OCI-LY7 (cell line): ENCODE measurements around the gene FNDC3B. TPM values are rescaled to one million over a fixed set of nuclear protein-coding genes. Genes with fewer than 3 reads are reported as not detected.

Source experiments
- BruUV-seq: library from RNA; stranded (reverse); fragments of 400-500 nt; replicated peaks from 2 replicates; lab custom pipeline; 2021; lab: Mats Ljungman, UMichigan
- CTCF ChIA-PET: fragments of 300-600 bp; sonication (Branson Sonifier 250); formaldehyde crosslinking; loops from one replicate; lab custom pipeline; 2022; ENCODE audit warnings: antibody characterized with exemption; ENCODE audit not compliant: unreplicated experiment; lab: Charles Lee
- POLR2A ChIA-PET: fragments of 300-600 bp; sonication (Branson Sonifier 250); formaldehyde crosslinking; loops from one replicate; lab custom pipeline; 2022; ENCODE audit warnings: antibody characterized with exemption; lab: Charles Lee
- DNase-seq: peaks from one replicate; pipeline ENCODE4 v3.0.0-alpha.2; 2015; ENCODE audit warnings: low spot score
- H2AFZ ChIP-seq: fragments of 200-600 bp; sonication (generic), shearing (Covaris generic); 2 replicates; pipeline ENCODE4 v1.6.1; 2014; ENCODE audit warnings: mild to moderate bottlenecking, antibody characterized with exemption, low read length, moderate library complexity
- H3K27ac ChIP-seq: fragments of 200-600 bp; sonication (generic); 2 replicates; pipeline ENCODE4 v1.5.1; 2014; ENCODE audit warnings: mixed run types, low read depth, mild to moderate bottlenecking, moderate library complexity, low read length, inconsistent platforms; ENCODE audit not compliant: poor library complexity, severe bottlenecking
- H3K36me3 ChIP-seq: fragments of 200-600 bp; sonication (generic); 2 replicates; pipeline ENCODE4 v1.6.1; 2014; ENCODE audit warnings: mild to moderate bottlenecking, antibody characterized with exemption, low read length, moderate library complexity, mixed read lengths; ENCODE audit not compliant: insufficient read depth
- H3K4me1 ChIP-seq: fragments of 200-600 bp; sonication (generic); 2 replicates; pipeline ENCODE4 v1.5.1; 2014; ENCODE audit warnings: mild to moderate bottlenecking, low read length; ENCODE audit not compliant: insufficient read depth, poor library complexity, severe bottlenecking
- H3K4me2 ChIP-seq: fragments of 200-600 bp; sonication (generic); 2 replicates; pipeline ENCODE4 v1.6.1; 2014; ENCODE audit warnings: mild to moderate bottlenecking, low read length
- H3K4me3 ChIP-seq: fragments of 200-600 bp; sonication (generic); 2 replicates; pipeline ENCODE4 v1.5.1; 2014; ENCODE audit warnings: mild to moderate bottlenecking, low read depth, low read length; ENCODE audit not compliant: poor library complexity, severe bottlenecking
- H3K79me2 ChIP-seq: fragments of 200-600 bp; sonication (generic); 2 replicates; pipeline ENCODE4 v1.6.1; 2016; ENCODE audit warnings: low read depth, mild to moderate bottlenecking, low read length, moderate library complexity, mixed read lengths; ENCODE audit not compliant: insufficient read depth
- H3K9me2 ChIP-seq: fragments of 200-600 bp; sonication (generic); 2 replicates; pipeline ENCODE4 v1.6.1; 2016; ENCODE audit warnings: mild to moderate bottlenecking, low read length, mixed read lengths; ENCODE audit not compliant: insufficient read depth
- H3K9me3 ChIP-seq: fragments of 200-600 bp; sonication (generic); 2 replicates; pipeline ENCODE4 v1.6.1; 2014; ENCODE audit warnings: mild to moderate bottlenecking, mixed run types, low read length, mixed read lengths
- H4K20me1 ChIP-seq: fragments of 200-600 bp; sonication (generic); 2 replicates; pipeline ENCODE4 v1.6.1; 2014; ENCODE audit warnings: mild to moderate bottlenecking, antibody characterized with exemption, low read length, moderate library complexity, mixed read lengths; ENCODE audit not compliant: insufficient read depth
- EZH2phosphoT487 ChIP-seq: fragments of 200-600 bp; sonication (generic); IDR thresholded peaks from 2 replicates; pipeline ENCODE4 v1.6.1; 2018; ENCODE audit warnings: low read depth, borderline replicate concordance, mild to moderate bottlenecking, mixed run types, antibody characterized with exemption, low read length, moderate library complexity, mixed read lengths
- intact Hi-C: fragments of 100-400 bp; cut with micrococcal nuclease; formaldehyde crosslinking; loops from one replicate; pipeline ENCODE4 v1.10.0; 2022; ENCODE audit not compliant: unreplicated experiment
- total RNA-seq, 2 experiments: library from RNA; depleted of rRNA in 1 of 2; stranded (reverse); fragments of >200 nt in 1 of 2; shearing (Covaris generic) in 1 of 2; gene quantifications; 2 replicates each; pipeline ENCODE4 v1.2.3, GENCODE V29; 2014 to 2022
- TF ChIP-seq, protein P1 (sequence below): fragments of 200-600 bp; sonication (generic); conservative IDR thresholded peaks from 2 replicates; pipeline ENCODE4 v1.5.1; 2014; ENCODE audit warnings: mild to moderate bottlenecking, antibody characterized with exemption, low read length, moderate library complexity, mixed read lengths

FNDC3B gene
- total RNA-seq, 2 experiments from 2014 or later = 23.3 to 28.5 TPM

DNA sequence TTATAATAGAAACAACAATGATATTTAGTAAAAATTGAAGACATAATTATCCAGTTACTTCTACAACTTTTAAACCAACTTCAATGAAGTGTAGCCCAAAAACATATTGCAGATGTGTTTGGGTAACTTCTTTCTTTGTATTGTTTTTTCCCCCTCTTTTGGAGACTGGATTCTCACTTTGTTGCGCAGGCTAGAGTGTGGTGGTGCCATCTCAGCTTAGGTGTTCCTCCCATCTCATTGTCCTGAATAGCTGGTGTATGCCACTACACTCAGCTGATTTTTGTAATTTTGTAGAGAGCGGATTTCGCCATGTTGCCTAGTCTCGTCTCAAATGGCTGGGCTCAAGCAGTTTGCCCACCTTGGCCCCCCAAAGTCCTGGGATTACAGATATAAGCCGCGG lies 148.1 kb downstream of the FNDC3B start:
- DNase-seq = no peak
- H3K9me2 ChIP-seq = no peaks in the 10 kb centered on the region
- H2AFZ ChIP-seq = no peak overlapping the region
- no peaks in the 10 kb centered on the region for H3K4me1 ChIP-seq
- H3K4me2 ChIP-seq = no peak overlapping the region
- POLR2A ChIA-PET = interaction anchor here (1.2 kb wide), 1 partner anchor 151 kb away, joined by 3 read pairs; no protein-coding TSS in a partner anchor
- intact Hi-C loops = no loop called here
- H3K79me2 ChIP-seq = no peaks in the 10 kb centered on the region
- H3K27ac ChIP-seq = no peak overlapping the region
- no peaks in the 10 kb centered on the region for H3K36me3 ChIP-seq
- no peak for TF ChIP-seq EZH2phosphoT487
- TF ChIP-seq, protein P1, sequence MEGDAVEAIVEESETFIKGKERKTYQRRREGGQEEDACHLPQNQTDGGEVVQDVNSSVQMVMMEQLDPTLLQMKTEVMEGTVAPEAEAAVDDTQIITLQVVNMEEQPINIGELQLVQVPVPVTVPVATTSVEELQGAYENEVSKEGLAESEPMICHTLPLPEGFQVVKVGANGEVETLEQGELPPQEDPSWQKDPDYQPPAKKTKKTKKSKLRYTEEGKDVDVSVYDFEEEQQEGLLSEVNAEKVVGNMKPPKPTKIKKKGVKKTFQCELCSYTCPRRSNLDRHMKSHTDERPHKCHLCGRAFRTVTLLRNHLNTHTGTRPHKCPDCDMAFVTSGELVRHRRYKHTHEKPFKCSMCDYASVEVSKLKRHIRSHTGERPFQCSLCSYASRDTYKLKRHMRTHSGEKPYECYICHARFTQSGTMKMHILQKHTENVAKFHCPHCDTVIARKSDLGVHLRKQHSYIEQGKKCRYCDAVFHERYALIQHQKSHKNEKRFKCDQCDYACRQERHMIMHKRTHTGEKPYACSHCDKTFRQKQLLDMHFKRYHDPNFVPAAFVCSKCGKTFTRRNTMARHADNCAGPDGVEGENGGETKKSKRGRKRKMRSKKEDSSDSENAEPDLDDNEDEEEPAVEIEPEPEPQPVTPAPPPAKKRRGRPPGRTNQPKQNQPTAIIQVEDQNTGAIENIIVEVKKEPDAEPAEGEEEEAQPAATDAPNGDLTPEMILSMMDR = no peak
- BruUV-seq = no TSS peak
- no peak overlapping the region for H3K4me3 ChIP-seq
- H3K9me3 ChIP-seq = no peaks in the 10 kb centered on the region
- CTCF ChIA-PET = no interaction called here
- H4K20me1 ChIP-seq = no peaks in the 10 kb centered on the region; the same call in 1 of the 2 replicates

DNA sequence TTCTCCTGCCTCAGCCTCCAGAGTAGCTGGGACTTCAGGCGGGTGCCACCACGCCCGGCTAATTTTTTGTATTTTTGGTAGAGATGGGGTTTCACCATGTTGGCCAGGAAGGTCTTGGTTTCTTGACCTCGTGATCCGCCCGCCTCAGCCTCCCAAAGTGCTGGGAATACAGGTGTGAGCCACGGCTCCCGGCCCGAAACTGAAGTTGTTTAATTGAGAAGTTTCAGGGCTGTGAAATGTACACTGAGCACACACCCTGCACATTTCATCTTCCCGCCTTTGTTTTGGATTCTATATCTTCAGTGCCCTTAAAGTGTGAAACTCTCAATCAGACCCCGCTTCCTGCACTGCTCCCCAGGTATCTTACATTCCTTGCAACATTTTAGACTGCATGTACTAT lies 149.1 kb downstream of the FNDC3B start:
- no peak for DNase-seq
- Histone ChIP-seq H4K20me1 (no peaks in the 10 kb centered on the region), H3K9me2 (no peaks in the 10 kb centered on the region), H3K27ac (no peak overlapping the region), H2AFZ (no peak overlapping the region), H3K79me2 (no peaks in the 10 kb centered on the region), H3K36me3 (no peaks in the 10 kb centered on the region), H3K4me1 (no peaks in the 10 kb centered on the region), H3K4me2 (no peak overlapping the region), H3K9me3 (no peaks in the 10 kb centered on the region), H3K4me3 (no peak overlapping the region)
- POLR2A ChIA-PET = no interaction called here
- CTCF ChIA-PET = no interaction called here
- no peak for TF ChIP-seq EZH2phosphoT487
- TF ChIP-seq, protein P1 = no peak
- BruUV-seq = no TSS peak
- intact Hi-C loops = no loop called here

DNA sequence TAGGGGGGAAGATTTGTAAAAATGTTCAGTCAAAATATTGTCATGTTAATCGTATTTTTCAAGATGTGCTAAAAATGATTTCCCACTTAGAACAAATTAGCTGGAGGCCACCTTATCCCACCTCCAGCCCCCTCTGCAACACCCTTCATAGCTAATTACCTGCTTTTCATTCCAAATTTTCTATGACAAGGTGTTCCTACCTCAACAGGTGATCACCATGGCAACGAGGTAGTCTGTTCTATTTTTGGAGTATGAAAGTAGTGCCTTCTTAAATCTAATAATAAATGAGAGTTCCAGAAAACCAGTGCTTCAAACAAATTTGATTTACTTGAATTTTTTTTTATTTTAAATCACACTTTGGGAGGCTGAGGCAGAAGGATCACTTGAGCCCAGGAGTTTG lies 149.8 kb downstream of the FNDC3B start:
- CTCF ChIA-PET = no interaction called here
- Histone ChIP-seq H2AFZ (no peak overlapping the region), H3K79me2 (no peaks in the 10 kb centered on the region), H3K4me2 (no peak overlapping the region), H4K20me1 (no peaks in the 10 kb centered on the region), H3K27ac (no peak overlapping the region), H3K4me3 (no peak overlapping the region), H3K4me1 (no peaks in the 10 kb centered on the region), H3K9me2 (no peaks in the 10 kb centered on the region), H3K9me3 (no peaks in the 10 kb centered on the region), H3K36me3 (no peaks in the 10 kb centered on the region)
- intact Hi-C loops = no loop called here
- TF ChIP-seq EZH2phosphoT487 = no peak
- TF ChIP-seq, protein P1 = no peak
- no TSS peak for BruUV-seq
- no peak for DNase-seq
- POLR2A ChIA-PET = interaction anchor here (0.6 to 0.7 kb wide), 4 partner anchors 12 to 1657 kb away, joined by 3 to 4 read pairs (median 4); no protein-coding TSS in a partner anchor
